ENCODE data around the gene PML. TPM values are rescaled to one million over a fixed set of nuclear protein-coding genes. Genes with fewer than 3 reads are reported as not detected.

Gene PML
- polyA plus RNA-seq, 1 experiment: 14.3 TPM

DNA sequence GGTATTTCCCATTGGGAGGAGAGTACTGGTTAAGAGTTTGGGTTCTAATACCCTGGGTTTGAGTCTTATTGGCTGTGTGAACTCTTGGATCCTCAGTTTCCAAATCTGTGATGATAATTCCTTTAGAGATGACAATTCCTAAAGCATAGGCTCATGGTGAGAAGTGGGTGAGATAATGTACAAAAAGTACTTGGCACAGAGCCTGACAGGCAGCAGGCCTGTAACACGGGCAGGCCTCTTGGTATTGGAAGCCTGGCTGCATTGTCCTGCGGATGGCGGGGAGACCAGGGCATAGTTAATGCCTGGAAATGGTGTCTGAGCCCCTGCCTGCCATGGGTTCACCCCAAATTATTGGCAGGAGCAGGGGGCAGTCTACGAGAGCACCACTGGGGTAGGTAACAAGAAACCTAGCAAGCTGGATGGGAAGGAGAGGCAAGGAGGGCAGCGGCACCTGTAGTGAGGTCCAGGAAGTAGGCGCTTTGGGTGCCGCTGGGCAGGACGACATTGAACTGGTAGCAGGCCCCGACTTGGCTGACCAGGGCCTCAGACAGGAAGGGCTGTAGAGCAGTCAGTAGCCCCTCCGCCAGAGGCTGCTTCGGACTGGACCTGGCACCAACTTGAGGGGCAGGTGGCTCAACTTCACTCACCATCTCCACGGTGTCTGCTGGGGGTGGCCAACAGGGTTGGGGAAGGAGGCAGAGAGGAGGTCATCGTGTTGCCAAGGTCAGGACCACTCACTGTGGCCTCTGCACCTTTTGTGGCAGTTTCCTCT lies 10.1 kb upstream of the PML start:
- POLR2A ChIA-PET: interaction anchor here (0.6 kb wide), 1 partner anchor 193 kb away, joined by 3 read pairs; no protein-coding TSS in a partner anchor
- Histone ChIP-seq H3K27me3 (ENCODE audit: control insufficient read depth, insufficient read depth, low read length) (no peaks in the 10 kb centered on the region), H3K36me3 (ENCODE audit: control insufficient read depth, insufficient read depth, low read length) (peaks cover 1% of the 10 kb centered on the region), H3K4me3 (ENCODE audit: low read depth, low read length) (no peak overlapping the region)
- TF ChIP-seq, protein P1, sequence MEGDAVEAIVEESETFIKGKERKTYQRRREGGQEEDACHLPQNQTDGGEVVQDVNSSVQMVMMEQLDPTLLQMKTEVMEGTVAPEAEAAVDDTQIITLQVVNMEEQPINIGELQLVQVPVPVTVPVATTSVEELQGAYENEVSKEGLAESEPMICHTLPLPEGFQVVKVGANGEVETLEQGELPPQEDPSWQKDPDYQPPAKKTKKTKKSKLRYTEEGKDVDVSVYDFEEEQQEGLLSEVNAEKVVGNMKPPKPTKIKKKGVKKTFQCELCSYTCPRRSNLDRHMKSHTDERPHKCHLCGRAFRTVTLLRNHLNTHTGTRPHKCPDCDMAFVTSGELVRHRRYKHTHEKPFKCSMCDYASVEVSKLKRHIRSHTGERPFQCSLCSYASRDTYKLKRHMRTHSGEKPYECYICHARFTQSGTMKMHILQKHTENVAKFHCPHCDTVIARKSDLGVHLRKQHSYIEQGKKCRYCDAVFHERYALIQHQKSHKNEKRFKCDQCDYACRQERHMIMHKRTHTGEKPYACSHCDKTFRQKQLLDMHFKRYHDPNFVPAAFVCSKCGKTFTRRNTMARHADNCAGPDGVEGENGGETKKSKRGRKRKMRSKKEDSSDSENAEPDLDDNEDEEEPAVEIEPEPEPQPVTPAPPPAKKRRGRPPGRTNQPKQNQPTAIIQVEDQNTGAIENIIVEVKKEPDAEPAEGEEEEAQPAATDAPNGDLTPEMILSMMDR (IDR thresholded peaks at IDR 0.05; ENCODE audit: insufficient read depth, low read depth, low read length): no peak
- no peak for DNase-seq (ENCODE audit: low read depth)
- CTCF ChIA-PET: interaction anchor here (0.6 to 3.1 kb wide), 5 partner anchors 8 to 64 kb away, joined by 3 to 21 read pairs (median 6); partner anchors contain the start of gene STOML1

- peaks cover 1% of the 10 kb centered on the region for H3K36me3 ChIP-seq (ENCODE audit: control insufficient read depth, insufficient read depth, low read length)
- POLR2A ChIA-PET: interaction anchor here (0.5 to 0.7 kb wide), 3 partner anchors 10 to 192 kb away, joined by 3 to 10 read pairs (median 3); no protein-coding TSS in a partner anchor
- TF ChIP-seq, protein P1 (IDR thresholded peaks at IDR 0.05; ENCODE audit: insufficient read depth, low read depth, low read length): no peak
- H3K4me3 ChIP-seq (ENCODE audit: low read depth, low read length): no peak overlapping the region
- CTCF ChIA-PET: interaction anchor here (0.6 to 1.8 kb wide), 9 partner anchors 10 to 67 kb away, joined by 3 to 6 read pairs (median 4); no protein-coding TSS in a partner anchor
- H3K27me3 ChIP-seq (ENCODE audit: control insufficient read depth, insufficient read depth, low read length): no peaks in the 10 kb centered on the region
- no peak for DNase-seq (ENCODE audit: low read depth)
These were observed 9.2 kb upstream of the PML start for GRCh38 chr15:73985101-73985873.

- Histone ChIP-seq H3K36me3 (ENCODE audit: control insufficient read depth, insufficient read depth, low read length) (peaks cover 1% of the 10 kb centered on the region), H3K27me3 (ENCODE audit: control insufficient read depth, insufficient read depth, low read length) (no peaks in the 10 kb centered on the region), H3K4me3 (ENCODE audit: low read depth, low read length) (no peak overlapping the region)
- TF ChIP-seq, protein P1 (IDR thresholded peaks at IDR 0.05; ENCODE audit: insufficient read depth, low read depth, low read length): no peak
- DNase-seq (ENCODE audit: low read depth): no peak
- POLR2A ChIA-PET: interaction anchor here (0.7 kb wide), 1 partner anchor 51 kb away, joined by 3 read pairs; no protein-coding TSS in a partner anchor
- CTCF ChIA-PET: interaction anchor here (1.0 to 2.6 kb wide), 9 partner anchors 11 to 66 kb away, joined by 3 to 6 read pairs (median 4); no protein-coding TSS in a partner anchor
These were observed 8.3 kb upstream of the PML start for GRCh38 chr15:73986055-73986775.

DNA sequence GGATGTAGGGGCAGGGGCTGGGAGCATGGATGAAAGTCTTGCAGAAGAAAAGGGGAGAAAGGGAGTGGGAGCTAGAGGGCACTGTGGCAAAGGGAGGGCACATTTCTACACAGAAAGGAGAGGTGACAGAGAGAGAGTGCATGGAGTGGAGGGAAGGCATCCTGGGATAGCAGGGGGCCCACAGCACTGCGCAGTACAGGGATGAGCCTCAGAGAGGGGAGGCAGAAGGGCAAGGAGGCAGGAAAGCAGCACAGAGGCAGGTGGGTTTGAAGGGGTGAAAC lies 7.8 kb upstream of the PML start:
- CTCF ChIA-PET: interaction anchor here (1.0 to 2.6 kb wide), 5 partner anchors 11 to 54 kb away, joined by 3 to 5 read pairs (median 3); no protein-coding TSS in a partner anchor
- peaks cover 1% of the 10 kb centered on the region for H3K36me3 ChIP-seq (ENCODE audit: control insufficient read depth, insufficient read depth, low read length)
- no peaks in the 10 kb centered on the region for H3K27me3 ChIP-seq (ENCODE audit: control insufficient read depth, insufficient read depth, low read length)
- TF ChIP-seq, protein P1 (IDR thresholded peaks at IDR 0.05; ENCODE audit: insufficient read depth, low read depth, low read length): no peak
- no peak overlapping the region for H3K4me3 ChIP-seq (ENCODE audit: low read depth, low read length)
- no peak for DNase-seq (ENCODE audit: low read depth)
- POLR2A ChIA-PET: no interaction called here
